MG63 (cell line): Measurements from ENCODE around the gene MPHOSPH8. TPM values are rescaled to one million over a fixed set of nuclear protein-coding genes. Genes with fewer than 3 reads are reported as not detected.
"Not testable (repeated sequence)": the region's sequence is repeated elsewhere in the genome, so short reads cannot be mapped to it uniquely, and the experiment has no call there.

Experiments
- DNase-seq: peaks from one replicate; pipeline ENCODE4 v3.0.0-alpha.2; 2020
- H3K27me3 ChIP-seq: fragments of 250-450 bp; sonication (Bioruptor Pico); 2 replicates; pipeline ENCODE4 v1.5.1; 2020; ENCODE audit warnings: mild to moderate bottlenecking, moderate library complexity
- H3K36me3 ChIP-seq: fragments of 250-450 bp; sonication (Bioruptor Pico); 2 replicates; pipeline ENCODE4 v1.5.1; 2020; ENCODE audit warnings: mild to moderate bottlenecking, moderate library complexity
- H3K4me3 ChIP-seq: fragments of 250-450 bp; sonication (Bioruptor Pico); 2 replicates; pipeline ENCODE4 v1.5.1; 2020; ENCODE audit warnings: mild to moderate bottlenecking, moderate library complexity
- H3K9me3 ChIP-seq: fragments of 250-450 bp; sonication (Bioruptor Pico); 2 replicates; pipeline ENCODE4 v1.5.1; 2020; ENCODE audit warnings: mild to moderate bottlenecking, moderate library complexity
- total RNA-seq: library from RNA; depleted of rRNA; stranded (reverse); fragments of >200 nt; shearing (Covaris generic); gene quantifications from 2 replicates; pipeline ENCODE4 v1.2.3, GENCODE V29; 2014; ENCODE audit warnings: low replicate concordance

The MPHOSPH8 gene
- total RNA-seq, 1 experiment from 2014 or later = 6.3 TPM

DNA sequence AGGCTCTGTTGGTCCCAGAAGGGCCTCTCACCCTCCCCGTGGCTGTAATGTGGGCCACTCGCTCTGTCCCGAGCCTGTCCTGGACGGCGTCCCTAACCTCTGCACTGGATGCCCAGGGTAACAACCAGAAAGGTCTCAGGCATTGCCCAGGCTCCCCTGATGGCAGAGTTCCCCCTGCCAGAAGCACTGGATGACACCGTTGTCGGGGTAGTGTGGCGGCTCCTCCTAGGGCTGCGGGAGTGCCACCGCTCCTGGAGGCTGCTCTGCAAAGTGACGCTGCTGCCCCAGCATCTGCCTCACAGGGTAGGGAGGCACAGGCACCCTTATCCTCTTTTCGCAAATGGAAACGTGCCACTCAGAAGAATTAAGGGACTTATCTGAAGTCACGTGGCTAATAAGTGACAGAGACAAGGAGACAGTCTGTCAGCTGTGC, 32.0 kb downstream of the MPHOSPH8 start:
- no peak for DNase-seq
- no peaks in the 10 kb centered on the region for H3K27me3 ChIP-seq
- no peaks in the 10 kb centered on the region for H3K9me3 ChIP-seq
- H3K36me3 ChIP-seq = peaks cover 55% of the 10 kb centered on the region
- H3K4me3 ChIP-seq = no peak overlapping the region

GRCh38 chr13:19668778-19669177, 35.3 kb downstream of the MPHOSPH8 start:
- no peak for DNase-seq
- Histone ChIP-seq H3K4me3 (no peak overlapping the region), H3K36me3 (peaks cover 63% of the 10 kb centered on the region), H3K27me3 (no peaks in the 10 kb centered on the region), H3K9me3 (no peaks in the 10 kb centered on the region)

DNA sequence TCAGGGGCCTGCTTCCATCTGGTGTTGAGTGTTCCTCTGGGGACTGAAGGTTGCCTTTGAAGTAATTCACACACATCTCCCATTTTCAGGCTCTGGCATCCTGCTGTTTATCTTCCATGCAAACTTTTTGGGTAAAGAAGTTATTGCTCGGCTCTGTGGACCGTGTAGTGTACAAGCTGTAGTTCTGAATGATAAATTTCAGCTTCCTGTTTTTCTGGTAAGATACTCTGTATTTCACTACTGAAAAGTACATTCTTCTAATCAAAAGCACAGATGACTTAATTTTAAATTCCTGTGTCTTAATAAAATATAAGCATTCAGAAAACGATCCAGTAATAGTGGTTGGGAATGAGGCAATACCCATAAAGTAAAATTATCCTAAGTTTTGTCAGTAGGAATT, 36.7 kb downstream of the MPHOSPH8 start:
- Histone ChIP-seq H3K4me3 (no peak overlapping the region), H3K27me3 (no peaks in the 10 kb centered on the region), H3K36me3 (peaks cover 71% of the 10 kb centered on the region), H3K9me3 (no peaks in the 10 kb centered on the region)
- no peak for DNase-seq

GRCh38 chr13:19672990-19673389, 39.5 kb downstream of the MPHOSPH8 start:
- Histone ChIP-seq H3K36me3 (peaks cover 73% of the 10 kb centered on the region), H3K9me3 (no peaks in the 10 kb centered on the region), H3K27me3 (no peaks in the 10 kb centered on the region), H3K4me3 (no peak overlapping the region)
- DNase-seq = no peak

- DNase-seq = no peak
These were observed 40.3 kb downstream of the MPHOSPH8 start for GRCh38 chr13:19673473-19674430.

DNA sequence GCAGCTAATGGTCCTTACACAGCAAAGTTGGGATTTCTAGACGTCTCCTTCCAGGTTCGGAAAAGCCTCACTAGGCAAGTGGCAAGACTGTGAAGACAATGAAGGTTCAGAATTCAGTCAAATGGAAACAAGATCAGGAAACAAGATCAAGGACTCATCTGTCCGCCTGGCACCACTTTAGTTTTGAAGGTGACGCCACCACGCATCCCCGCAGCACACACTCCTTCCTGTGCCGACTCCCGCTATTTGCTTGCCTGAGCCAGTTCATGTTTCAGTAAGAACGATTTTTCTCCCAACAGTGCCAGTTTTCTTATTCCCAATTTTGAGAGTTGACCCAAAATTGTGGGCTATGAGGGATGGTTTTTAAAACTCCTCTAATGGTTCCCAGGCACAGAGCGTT, 41.4 kb downstream of the MPHOSPH8 start:
- no peaks in the 10 kb centered on the region for H3K9me3 ChIP-seq
- H3K36me3 ChIP-seq = peaks cover 66% of the 10 kb centered on the region
- H3K27me3 ChIP-seq = no peaks in the 10 kb centered on the region
- H3K4me3 ChIP-seq = no peak overlapping the region
- DNase-seq = no peak

More at GRCh38 chr13:19673473-19674430, 40.3 kb downstream of the MPHOSPH8 start:
- H3K4me3 ChIP-seq = no peak overlapping the region
- H3K9me3 ChIP-seq = no peaks in the 10 kb centered on the region
- H3K36me3 ChIP-seq = peaks cover 70% of the 10 kb centered on the region
- no peaks in the 10 kb centered on the region for H3K27me3 ChIP-seq

DNA sequence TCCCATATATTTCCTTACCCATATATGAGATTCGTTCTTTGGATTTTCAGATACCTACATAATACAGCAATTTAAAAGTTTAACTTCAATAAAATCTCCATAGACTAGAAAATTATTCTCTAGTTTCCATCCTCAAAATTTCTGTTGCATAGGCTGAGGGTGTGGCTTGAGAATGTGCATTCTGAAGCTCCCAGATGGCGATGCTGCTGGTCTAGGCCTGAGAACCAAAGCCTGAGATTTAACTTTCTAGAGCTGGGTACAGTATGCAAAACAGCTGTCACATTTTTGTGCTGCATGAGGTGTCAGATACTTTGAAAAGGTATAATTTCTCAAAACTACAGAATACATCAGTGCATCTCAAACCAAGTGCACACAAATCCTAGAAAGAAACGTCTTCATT, 42.7 kb downstream of the MPHOSPH8 start:
- DNase-seq = no peak
- Histone ChIP-seq H3K9me3 (no peaks in the 10 kb centered on the region), H3K27me3 (no peaks in the 10 kb centered on the region), H3K36me3 (peaks cover 59% of the 10 kb centered on the region), H3K4me3 (no peak overlapping the region)

DNA sequence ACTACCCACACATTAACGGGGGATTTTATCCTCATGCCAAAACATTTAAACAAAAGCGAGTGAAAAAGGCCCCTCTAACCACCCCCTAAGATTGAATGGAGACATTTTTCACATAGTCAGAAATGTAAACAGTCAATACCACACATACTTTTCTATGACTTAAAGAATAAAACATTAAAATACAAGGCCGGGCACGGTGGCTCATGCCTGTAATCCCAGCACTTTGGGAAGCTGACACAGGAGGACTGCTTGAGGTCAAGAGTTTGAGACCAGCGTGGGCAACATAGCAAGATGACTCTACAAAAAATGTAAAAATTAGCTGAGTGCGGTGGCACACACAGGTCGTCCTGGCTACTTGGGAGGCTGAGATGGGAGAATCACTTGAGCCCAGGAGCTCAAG, 47.3 kb downstream of the MPHOSPH8 start:
- DNase-seq = no peak
- H3K9me3 ChIP-seq = no peaks in the 10 kb centered on the region

GRCh38 chr13:19681517-19681916, 48.1 kb downstream of the MPHOSPH8 start:
- Histone ChIP-seq H3K9me3 (no peaks in the 10 kb centered on the region), H3K27me3 (no peaks in the 10 kb centered on the region), H3K36me3 (peaks cover 17% of the 10 kb centered on the region), H3K4me3 (no peak overlapping the region)
- DNase-seq = no peak

More for the DNA sequence above, 47.3 kb downstream of the MPHOSPH8 start:
- Histone ChIP-seq H3K27me3 (no peaks in the 10 kb centered on the region), H3K36me3 (peaks cover 21% of the 10 kb centered on the region), H3K4me3 (no peak overlapping the region)

DNA sequence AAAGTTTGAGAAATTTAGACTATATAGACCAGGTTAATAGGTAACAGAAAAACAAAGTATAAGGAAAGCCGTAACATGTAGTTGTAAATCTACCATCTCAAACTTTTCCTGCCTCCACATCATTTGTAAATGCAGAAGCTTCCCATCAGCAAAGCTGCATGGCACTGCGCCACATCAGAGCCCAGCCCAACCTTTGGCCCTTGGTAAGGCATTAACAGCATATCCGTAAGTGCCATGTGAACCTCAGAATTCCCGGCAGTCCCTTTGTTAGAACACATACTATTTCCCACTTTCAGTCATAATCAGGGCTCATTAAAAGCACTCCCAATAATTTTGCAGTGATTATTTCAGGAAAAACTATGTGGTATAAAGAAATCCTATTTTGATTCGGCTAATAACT, 51.6 kb downstream of the MPHOSPH8 start:
- no peaks in the 10 kb centered on the region for H3K9me3 ChIP-seq
- H3K4me3 ChIP-seq = no peak overlapping the region
- peaks cover 13% of the 10 kb centered on the region for H3K36me3 ChIP-seq
- DNase-seq = no peak
- H3K27me3 ChIP-seq = no peaks in the 10 kb centered on the region

GRCh38 chr13:19685437-19685836, 52.0 kb downstream of the MPHOSPH8 start:
- Histone ChIP-seq H3K4me3 (no peak overlapping the region), H3K36me3 (peaks cover 16% of the 10 kb centered on the region), H3K9me3 (no peaks in the 10 kb centered on the region), H3K27me3 (no peaks in the 10 kb centered on the region)
- DNase-seq = no peak

GRCh38 chr13:19691447-19691846, 58.0 kb downstream of the MPHOSPH8 start:
- H3K4me3 ChIP-seq, H3K27me3 ChIP-seq, H3K9me3 ChIP-seq: not testable (repeated sequence)
- peaks cover 38% of the 10 kb centered on the region for H3K36me3 ChIP-seq
- peak; percentile 52 for DNase-seq

GRCh38 chr13:19695428-19695827, 62.0 kb downstream of the MPHOSPH8 start:
- no peak overlapping the region for H3K4me3 ChIP-seq
- H3K27me3 ChIP-seq = no peaks in the 10 kb centered on the region
- 0 out of 2 replicates have a peak, but pooled peaks cover 3% of the 10 kb centered on the region for H3K9me3 ChIP-seq
- H3K36me3 ChIP-seq = peaks cover 33% of the 10 kb centered on the region
- DNase-seq = no peak

DNA sequence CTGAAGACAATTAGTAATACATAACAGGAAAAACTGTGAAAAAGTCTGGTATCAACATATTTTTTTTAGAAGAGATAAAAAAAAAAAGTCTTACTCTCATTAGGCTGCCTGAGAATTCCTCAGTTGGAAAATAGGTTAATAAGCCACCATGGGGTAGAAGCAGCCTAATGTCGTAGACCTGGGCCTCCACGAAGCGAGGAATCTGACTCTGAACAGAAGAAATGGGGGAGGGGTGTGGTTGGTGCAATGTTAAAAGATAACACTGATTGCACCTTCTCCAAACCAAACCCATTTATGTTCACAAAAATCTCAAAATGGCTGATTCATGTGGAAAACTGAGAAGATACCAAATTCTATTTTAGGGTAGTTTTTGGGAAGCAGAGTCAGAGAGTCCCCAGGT, 62.4 kb downstream of the MPHOSPH8 start:
- no peak for DNase-seq
- Histone ChIP-seq H3K27me3 (no peaks in the 10 kb centered on the region), H3K36me3 (peaks cover 32% of the 10 kb centered on the region), H3K4me3 (no peak overlapping the region), H3K9me3 (0 out of 2 replicates have a peak, but pooled peaks cover 3% of the 10 kb centered on the region)

- H3K9me3 ChIP-seq, DNase-seq: not testable (repeated sequence)
These were observed 67.5 kb downstream of the MPHOSPH8 start for GRCh38 chr13:19700963-19701362.

GRCh38 chr13:19701619-19702018, 68.2 kb downstream of the MPHOSPH8 start:
- not testable (repeated sequence) for H3K4me3 ChIP-seq, H3K27me3 ChIP-seq, DNase-seq, H3K9me3 ChIP-seq
- H3K36me3 ChIP-seq = peaks cover 17% of the 10 kb centered on the region

More at GRCh38 chr13:19700963-19701362, 67.5 kb downstream of the MPHOSPH8 start:
- H3K4me3 ChIP-seq, H3K27me3 ChIP-seq: not testable (repeated sequence)
- H3K36me3 ChIP-seq = peaks cover 18% of the 10 kb centered on the region

- H3K4me3 ChIP-seq, H3K27me3 ChIP-seq, H3K9me3 ChIP-seq, DNase-seq: not testable (repeated sequence)
- H3K36me3 ChIP-seq = peaks cover 18% of the 10 kb centered on the region
These were observed 70.8 kb downstream of the MPHOSPH8 start for GRCh38 chr13:19704256-19704655.

DNA sequence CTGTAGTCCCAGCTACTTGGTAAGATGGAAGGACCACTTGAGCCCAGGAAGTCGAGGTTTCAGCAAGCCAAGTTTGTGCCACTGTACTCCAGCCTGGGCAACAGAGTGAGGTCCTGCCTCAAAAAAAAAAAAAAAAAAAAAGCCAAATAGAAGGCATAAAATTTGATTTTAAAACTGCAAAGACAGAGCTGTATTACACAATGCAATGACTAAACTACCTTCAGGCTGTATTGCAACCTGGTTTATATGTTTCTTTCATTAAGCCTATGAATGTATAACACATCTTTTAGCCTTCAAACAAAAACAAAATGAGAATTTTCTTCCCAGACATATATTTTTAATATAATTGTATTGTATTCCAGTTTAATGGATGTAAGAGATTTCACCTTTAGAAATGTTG, 75.6 kb downstream of the MPHOSPH8 start:
- H3K4me3 ChIP-seq, DNase-seq, H3K9me3 ChIP-seq, H3K27me3 ChIP-seq: not testable (repeated sequence)
- peaks cover 15% of the 10 kb centered on the region for H3K36me3 ChIP-seq
